HepG2 (cell line): Measurements from ENCODE around the gene ALS2. TPM values are rescaled to one million over a fixed set of nuclear protein-coding genes. Genes with fewer than 3 reads are reported as not detected.
A peak's percentile ranks its signal among the peaks of the same experiment; 100 is the strongest.

Experiments used
- HIVEP1 ChIP-seq: sonication (generic); formaldehyde crosslinking; IDR thresholded peaks from 2 replicates; pipeline ENCODE4 v1.4.0; 2020; ENCODE audit warnings: mild to moderate bottlenecking, missing genetic modification reagents
- NR2F1 ChIP-seq, 2 experiments: fragments of 450-650 bp in 1 of 2; formaldehyde crosslinking in 1 of 2; IDR thresholded peaks; 2 replicates each; pipeline versions ENCODE4 v1.5.0 to v1.6.1; 2016 to 2020; ENCODE audit warnings: mild to moderate bottlenecking in 1 of 2, missing compliant biosample characterization in 1 of 2, missing genetic modification reagents in 1 of 2, moderate library complexity in 1 of 2
- RAD51 ChIP-seq: fragments of 450-650 bp; IDR thresholded peaks from 2 replicates; pipeline ENCODE4 v1.6.1; 2016; ENCODE audit warnings: borderline replicate concordance
- RARG ChIP-seq: sonication (generic); formaldehyde crosslinking; IDR thresholded peaks from 2 replicates; pipeline ENCODE4 v1.4.0; 2020; ENCODE audit warnings: low read depth, mild to moderate bottlenecking, missing genetic modification reagents
- RFXAP ChIP-seq: sonication (generic); formaldehyde crosslinking; IDR thresholded peaks from 2 replicates; pipeline ENCODE4 v1.4.0; 2020; ENCODE audit warnings: missing genetic modification reagents, borderline replicate concordance
- SIN3A ChIP-seq: IDR thresholded peaks from 2 replicates; pipeline ENCODE4 v1.6.1; 2011; ENCODE audit warnings: low read depth, mild to moderate bottlenecking, control low read depth, low read length, borderline replicate concordance
- SIN3B ChIP-seq: fragments of 150-350 bp; IDR thresholded peaks from 2 replicates; pipeline ENCODE4 v1.6.1; 2014; ENCODE audit warnings: low read length
- ZMYM4 ChIP-seq: sonication (generic); formaldehyde crosslinking; IDR thresholded peaks from 2 replicates; pipeline ENCODE4 v1.8.1; 2023; ENCODE audit warnings: mild to moderate bottlenecking, missing genetic modification reagents
- ZNF839 ChIP-seq: sonication (generic); formaldehyde crosslinking; IDR thresholded peaks from 2 replicates; pipeline ENCODE4 v1.4.0; 2020; ENCODE audit warnings: missing genetic modification reagents, mild to moderate bottlenecking, borderline replicate concordance
- ZNF891 ChIP-seq: sonication (generic); formaldehyde crosslinking; IDR thresholded peaks from 2 replicates; pipeline ENCODE4 v1.5.0; 2020; ENCODE audit warnings: mild to moderate bottlenecking, missing genetic modification reagents
- polyA plus RNA-seq, 8 experiments: library from polyadenylated mRNA; depleted of rRNA in 3 of 8; stranded (reverse) in 7 of 8; unstranded in 1 of 8; fragments of >200 nt; fragmentation: Illumina TruSeq in 4 of 8; extraction: Trizol in 4 of 8; gene quantifications; 2 replicates each; pipeline versions ENCODE4 v1.2.1 to v1.2.3, GENCODE V29; 2011 to 2016; ENCODE audit warnings: low read depth in 4 of 8, missing spikeins in 1 of 8, mixed read lengths in 1 of 8; ENCODE audit not compliant: insufficient read depth in 1 of 8
- total RNA-seq, 5 experiments: library from RNA; depleted of rRNA; stranded (reverse); fragments of >200 nt; fragmentation: Illumina TruSeq; extraction: Trizol; gene quantifications; 2 replicates each; pipeline ENCODE4 v1.2.3, GENCODE V29; 2016; ENCODE audit warnings: low read depth in 1 of 5
- TF ChIP-seq, protein P1 (sequence below): IDR thresholded peaks from 2 replicates; pipeline ENCODE4 v1.6.1; 2018; ENCODE audit warnings: missing genetic modification reagents, mild to moderate bottlenecking, missing compliant biosample characterization
- TF ChIP-seq, protein P2 (sequence below): sonication (generic); formaldehyde crosslinking; IDR thresholded peaks from 2 replicates; pipeline ENCODE4 v1.4.0; 2020; ENCODE audit warnings: mild to moderate bottlenecking, missing genetic modification reagents
- TF ChIP-seq, protein P3 (sequence below): sonication (generic); formaldehyde crosslinking; IDR thresholded peaks from 2 replicates; pipeline ENCODE4 v1.5.0; 2020; ENCODE audit warnings: missing genetic modification reagents
- TF ChIP-seq, protein P4 (sequence below): sonication (generic); formaldehyde crosslinking; IDR thresholded peaks from 2 replicates; pipeline ENCODE4 v1.4.0; 2020; ENCODE audit warnings: missing genetic modification reagents; ENCODE audit errors: not compliant biosample characterization
- TF ChIP-seq, protein P5 (sequence below): sonication (generic); formaldehyde crosslinking; IDR thresholded peaks from 2 replicates; pipeline ENCODE4 v1.5.0; 2020; ENCODE audit warnings: mild to moderate bottlenecking, missing genetic modification reagents, moderate library complexity
- TF ChIP-seq, protein P6 (sequence below): sonication (generic); formaldehyde crosslinking; IDR thresholded peaks from 2 replicates; pipeline ENCODE4 v1.5.0; 2020; ENCODE audit warnings: missing genetic modification reagents, mild to moderate bottlenecking, borderline replicate concordance

The ALS2 gene
- total and polyA plus RNA-seq, 2 of the 13 experiments (the other 11 are each of a cell fraction or from before 2014, with no cell fraction given): 12.7 to 19.3 TPM

DNA sequence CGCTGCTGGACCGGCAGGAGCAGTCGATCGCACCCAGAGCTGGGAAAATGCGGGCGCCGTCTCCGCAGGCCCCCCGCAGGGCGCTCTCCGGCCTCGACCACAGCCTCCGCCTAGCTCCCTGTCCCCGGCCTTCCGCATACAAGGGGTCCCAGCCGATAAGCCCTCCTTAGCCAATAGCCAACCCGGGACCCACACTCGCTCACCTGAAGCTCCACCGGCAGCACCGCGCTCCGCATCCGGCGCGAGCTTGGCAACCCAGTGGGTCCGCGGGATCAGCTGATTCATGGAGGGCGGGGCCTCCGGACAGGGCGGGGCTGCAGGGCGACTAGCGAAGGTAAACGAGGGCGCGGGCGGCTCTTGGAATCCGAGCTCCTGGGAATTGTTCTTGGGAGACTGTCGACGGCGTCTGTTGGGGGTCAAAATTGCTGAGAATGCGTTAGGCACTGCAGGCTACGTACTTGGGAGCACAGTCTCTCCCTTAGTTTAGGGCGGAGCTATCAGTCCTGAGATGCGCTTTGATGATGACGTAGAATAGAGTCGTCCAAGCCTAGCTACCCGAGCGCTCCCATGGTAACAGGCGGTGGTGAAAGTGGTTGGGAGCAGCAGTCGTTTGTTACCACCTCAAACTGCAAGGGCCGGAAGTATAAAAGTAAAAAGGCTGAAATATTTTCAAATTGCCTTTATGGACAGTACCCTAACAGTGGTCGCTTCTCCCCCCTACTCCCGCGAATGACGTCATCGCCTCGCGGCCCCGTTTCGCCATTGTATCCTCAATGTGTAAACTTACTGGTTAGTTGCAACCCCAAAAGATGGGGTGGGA is at the start of gene ALS2 (continued):
- TF ChIP-seq NR2F1 (CRISPR knock-in tag; IDR thresholded peaks at IDR 0.05) (0 out of 4 replicates have a peak, but pooled peaks of 1 of the 2 experiments have one; percentile 13), ZMYM4 (CRISPR knock-in tag) (peak; percentile 99), RARG (0 out of 2 replicates have a peak, but pooled peaks have one; percentile 48), RAD51 (peak; percentile 38; the same call in 1 of the 2 replicates), HIVEP1 (CRISPR knock-in tag) (peak; percentile 69; the same call in 1 of the 2 replicates), SIN3A (peak; percentile 90), RFXAP (0 out of 2 replicates have a peak, but pooled peaks have one; percentile 68), SIN3B (peak; percentile 69), ZNF891 (CRISPR knock-in tag) (peak; percentile 92), ZNF839 (CRISPR knock-in tag) (peak; percentile 25; the same call in 1 of the 2 replicates)
- TF ChIP-seq, protein P1, sequence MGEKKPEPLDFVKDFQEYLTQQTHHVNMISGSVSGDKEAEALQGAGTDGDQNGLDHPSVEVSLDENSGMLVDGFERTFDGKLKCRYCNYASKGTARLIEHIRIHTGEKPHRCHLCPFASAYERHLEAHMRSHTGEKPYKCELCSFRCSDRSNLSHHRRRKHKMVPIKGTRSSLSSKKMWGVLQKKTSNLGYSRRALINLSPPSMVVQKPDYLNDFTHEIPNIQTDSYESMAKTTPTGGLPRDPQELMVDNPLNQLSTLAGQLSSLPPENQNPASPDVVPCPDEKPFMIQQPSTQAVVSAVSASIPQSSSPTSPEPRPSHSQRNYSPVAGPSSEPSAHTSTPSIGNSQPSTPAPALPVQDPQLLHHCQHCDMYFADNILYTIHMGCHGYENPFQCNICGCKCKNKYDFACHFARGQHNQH: peak; percentile 85
- TF ChIP-seq, protein P2, sequence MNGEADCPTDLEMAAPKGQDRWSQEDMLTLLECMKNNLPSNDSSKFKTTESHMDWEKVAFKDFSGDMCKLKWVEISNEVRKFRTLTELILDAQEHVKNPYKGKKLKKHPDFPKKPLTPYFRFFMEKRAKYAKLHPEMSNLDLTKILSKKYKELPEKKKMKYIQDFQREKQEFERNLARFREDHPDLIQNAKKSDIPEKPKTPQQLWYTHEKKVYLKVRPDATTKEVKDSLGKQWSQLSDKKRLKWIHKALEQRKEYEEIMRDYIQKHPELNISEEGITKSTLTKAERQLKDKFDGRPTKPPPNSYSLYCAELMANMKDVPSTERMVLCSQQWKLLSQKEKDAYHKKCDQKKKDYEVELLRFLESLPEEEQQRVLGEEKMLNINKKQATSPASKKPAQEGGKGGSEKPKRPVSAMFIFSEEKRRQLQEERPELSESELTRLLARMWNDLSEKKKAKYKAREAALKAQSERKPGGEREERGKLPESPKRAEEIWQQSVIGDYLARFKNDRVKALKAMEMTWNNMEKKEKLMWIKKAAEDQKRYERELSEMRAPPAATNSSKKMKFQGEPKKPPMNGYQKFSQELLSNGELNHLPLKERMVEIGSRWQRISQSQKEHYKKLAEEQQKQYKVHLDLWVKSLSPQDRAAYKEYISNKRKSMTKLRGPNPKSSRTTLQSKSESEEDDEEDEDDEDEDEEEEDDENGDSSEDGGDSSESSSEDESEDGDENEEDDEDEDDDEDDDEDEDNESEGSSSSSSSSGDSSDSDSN (CRISPR knock-in tag): peak; percentile 96
- TF ChIP-seq, protein P3, sequence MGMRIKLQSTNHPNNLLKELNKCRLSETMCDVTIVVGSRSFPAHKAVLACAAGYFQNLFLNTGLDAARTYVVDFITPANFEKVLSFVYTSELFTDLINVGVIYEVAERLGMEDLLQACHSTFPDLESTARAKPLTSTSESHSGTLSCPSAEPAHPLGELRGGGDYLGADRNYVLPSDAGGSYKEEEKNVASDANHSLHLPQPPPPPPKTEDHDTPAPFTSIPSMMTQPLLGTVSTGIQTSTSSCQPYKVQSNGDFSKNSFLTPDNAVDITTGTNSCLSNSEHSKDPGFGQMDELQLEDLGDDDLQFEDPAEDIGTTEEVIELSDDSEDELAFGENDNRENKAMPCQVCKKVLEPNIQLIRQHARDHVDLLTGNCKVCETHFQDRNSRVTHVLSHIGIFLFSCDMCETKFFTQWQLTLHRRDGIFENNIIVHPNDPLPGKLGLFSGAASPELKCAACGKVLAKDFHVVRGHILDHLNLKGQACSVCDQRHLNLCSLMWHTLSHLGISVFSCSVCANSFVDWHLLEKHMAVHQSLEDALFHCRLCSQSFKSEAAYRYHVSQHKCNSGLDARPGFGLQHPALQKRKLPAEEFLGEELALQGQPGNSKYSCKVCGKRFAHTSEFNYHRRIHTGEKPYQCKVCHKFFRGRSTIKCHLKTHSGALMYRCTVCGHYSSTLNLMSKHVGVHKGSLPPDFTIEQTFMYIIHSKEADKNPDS (CRISPR knock-in tag): no peak
- TF ChIP-seq, protein P4, sequence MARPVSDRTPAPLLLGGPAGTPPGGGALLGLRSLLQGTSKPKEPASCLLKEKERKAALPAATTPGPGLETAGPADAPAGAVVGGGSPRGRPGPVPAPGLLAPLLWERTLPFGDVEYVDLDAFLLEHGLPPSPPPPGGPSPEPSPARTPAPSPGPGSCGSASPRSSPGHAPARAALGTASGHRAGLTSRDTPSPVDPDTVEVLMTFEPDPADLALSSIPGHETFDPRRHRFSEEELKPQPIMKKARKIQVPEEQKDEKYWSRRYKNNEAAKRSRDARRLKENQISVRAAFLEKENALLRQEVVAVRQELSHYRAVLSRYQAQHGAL (CRISPR knock-in tag): peak; percentile 70
- TF ChIP-seq, protein P5, sequence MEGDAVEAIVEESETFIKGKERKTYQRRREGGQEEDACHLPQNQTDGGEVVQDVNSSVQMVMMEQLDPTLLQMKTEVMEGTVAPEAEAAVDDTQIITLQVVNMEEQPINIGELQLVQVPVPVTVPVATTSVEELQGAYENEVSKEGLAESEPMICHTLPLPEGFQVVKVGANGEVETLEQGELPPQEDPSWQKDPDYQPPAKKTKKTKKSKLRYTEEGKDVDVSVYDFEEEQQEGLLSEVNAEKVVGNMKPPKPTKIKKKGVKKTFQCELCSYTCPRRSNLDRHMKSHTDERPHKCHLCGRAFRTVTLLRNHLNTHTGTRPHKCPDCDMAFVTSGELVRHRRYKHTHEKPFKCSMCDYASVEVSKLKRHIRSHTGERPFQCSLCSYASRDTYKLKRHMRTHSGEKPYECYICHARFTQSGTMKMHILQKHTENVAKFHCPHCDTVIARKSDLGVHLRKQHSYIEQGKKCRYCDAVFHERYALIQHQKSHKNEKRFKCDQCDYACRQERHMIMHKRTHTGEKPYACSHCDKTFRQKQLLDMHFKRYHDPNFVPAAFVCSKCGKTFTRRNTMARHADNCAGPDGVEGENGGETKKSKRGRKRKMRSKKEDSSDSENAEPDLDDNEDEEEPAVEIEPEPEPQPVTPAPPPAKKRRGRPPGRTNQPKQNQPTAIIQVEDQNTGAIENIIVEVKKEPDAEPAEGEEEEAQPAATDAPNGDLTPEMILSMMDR (CRISPR knock-in tag): 0 out of 2 replicates have a peak, but pooled peaks have one; percentile 4
- TF ChIP-seq, protein P6, sequence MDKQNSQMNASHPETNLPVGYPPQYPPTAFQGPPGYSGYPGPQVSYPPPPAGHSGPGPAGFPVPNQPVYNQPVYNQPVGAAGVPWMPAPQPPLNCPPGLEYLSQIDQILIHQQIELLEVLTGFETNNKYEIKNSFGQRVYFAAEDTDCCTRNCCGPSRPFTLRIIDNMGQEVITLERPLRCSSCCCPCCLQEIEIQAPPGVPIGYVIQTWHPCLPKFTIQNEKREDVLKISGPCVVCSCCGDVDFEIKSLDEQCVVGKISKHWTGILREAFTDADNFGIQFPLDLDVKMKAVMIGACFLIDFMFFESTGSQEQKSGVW (CRISPR knock-in tag): no peak
